SKM-1 treated with dmso at 0.1 percent for 144 hours (cell line): Measurements from ENCODE around the gene C14orf180.

Experiments used
- DNase-seq: peaks from one replicate; lab custom pipeline; 2025; ENCODE audit not compliant: unreplicated experiment; lab: John Stamatoyannopoulos, UW

The C14orf180 gene

GRCh38 chr14:104579507-104579906 is at the start of gene C14orf180:
Gene C14orf180 (plus strand): TSS chr14:104579764. CDS start chr14:104586431, 6,667 bp downstream.
- DNase-seq = no peak

- DNase-seq = no peak
Measured at GRCh38 chr14:104530646-104531045, 48.9 kb upstream of the C14orf180 start.

GRCh38 chr14:104531421-104532190 is 48.0 kb upstream of the C14orf180 start:
- no peak for DNase-seq

- no peak for DNase-seq
Measured at GRCh38 chr14:104532191-104532555, 47.4 kb upstream of the C14orf180 start.

GRCh38 chr14:104534036-104534435 is 45.5 kb upstream of the C14orf180 start:
- no peak for DNase-seq

GRCh38 chr14:104536942-104537612 is 42.5 kb upstream of the C14orf180 start:
- no peak for DNase-seq

- DNase-seq = no peak
Measured at GRCh38 chr14:104537613-104537988, 42.0 kb upstream of the C14orf180 start.

- DNase-seq = no peak
Measured at GRCh38 chr14:104541905-104542465, 37.6 kb upstream of the C14orf180 start.

GRCh38 chr14:104542871-104543830 is 36.4 kb upstream of the C14orf180 start:
- no peak for DNase-seq

GRCh38 chr14:104544362-104544961 is 35.1 kb upstream of the C14orf180 start:
- no peak for DNase-seq

GRCh38 chr14:104545151-104545941 is 34.2 kb upstream of the C14orf180 start:
- DNase-seq = no peak

GRCh38 chr14:104545942-104546501 is 33.5 kb upstream of the C14orf180 start:
- no peak for DNase-seq

- DNase-seq = no peak
Measured at GRCh38 chr14:104546591-104547309, 32.8 kb upstream of the C14orf180 start.

- no peak for DNase-seq
Measured at GRCh38 chr14:104547310-104547997, 32.1 kb upstream of the C14orf180 start.

GRCh38 chr14:104547998-104548700 is 31.4 kb upstream of the C14orf180 start:
- no peak for DNase-seq

GRCh38 chr14:104548802-104549535 is 30.6 kb upstream of the C14orf180 start:
- no peak for DNase-seq
